ENCODE data around the gene CDS1.
"Not testable (repeated sequence)": the region's sequence is repeated elsewhere in the genome, so short reads cannot be mapped to it uniquely, and the experiment has no call there.

Gene CDS1

GRCh38 chr4:84648178-84648577 lies 65.3 kb downstream of the CDS1 start:
- H3K4me3 ChIP-seq (ENCODE audit: low read length), result peak overlapping the region; percentile 12; the same call in 1 of the 2 replicates
- no peaks in the 10 kb centered on the region for H3K27me3 ChIP-seq (ENCODE audit: insufficient read depth, low read length)
- H3K36me3 ChIP-seq (ENCODE audit: insufficient read depth, low read depth, low read length), result peaks cover 41% of the 10 kb centered on the region
- peak overlapping the region; percentile 55; the same call in 1 of the 2 replicates for H3K9ac ChIP-seq (ENCODE audit: low read depth, low read length)
- H3K4me1 ChIP-seq (ENCODE audit: insufficient read depth, low read length), result peaks cover 39% of the 10 kb centered on the region
- peak overlapping the region; percentile 20 for H3K27ac ChIP-seq (ENCODE audit: low read length)
- no peaks in the 10 kb centered on the region for H3K9me3 ChIP-seq (ENCODE audit: insufficient read depth, low read depth, low read length)

- Histone ChIP-seq H3K27ac (ENCODE audit: low read length) (no peak overlapping the region), H3K9ac (ENCODE audit: low read depth, low read length) (no peak overlapping the region), H3K36me3 (ENCODE audit: insufficient read depth, low read depth, low read length) (peaks cover 33% of the 10 kb centered on the region), H3K9me3 (ENCODE audit: insufficient read depth, low read depth, low read length) (no peaks in the 10 kb centered on the region), H3K4me1 (ENCODE audit: insufficient read depth, low read length) (peaks cover 39% of the 10 kb centered on the region), H3K27me3 (ENCODE audit: insufficient read depth, low read length) (no peaks in the 10 kb centered on the region), H3K4me3 (ENCODE audit: low read length) (no peak overlapping the region)
Measured at GRCh38 chr4:84648863-84649647, 66.1 kb downstream of the CDS1 start.

DNA sequence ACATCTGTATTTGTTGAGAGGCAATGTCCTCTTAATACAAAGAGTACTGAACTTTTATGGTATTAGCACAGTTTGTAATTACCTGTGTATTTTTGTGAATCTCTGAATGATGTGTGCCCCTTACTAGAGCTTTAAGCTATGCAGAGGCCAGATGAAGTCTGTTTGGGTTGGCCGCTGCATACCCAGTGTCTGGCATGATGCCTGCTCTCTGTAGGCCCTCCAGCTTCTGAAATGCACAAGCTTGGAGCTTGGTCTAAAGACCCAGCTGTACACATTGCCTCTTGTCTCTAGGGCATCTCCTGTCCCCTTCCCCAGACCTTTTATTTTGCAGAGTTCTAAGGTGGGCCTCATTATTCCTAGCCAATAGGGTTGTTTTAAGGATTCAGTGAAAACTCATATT lies 68.6 kb downstream of the CDS1 start:
- Histone ChIP-seq H3K36me3 (ENCODE audit: insufficient read depth, low read depth, low read length) (peaks cover 29% of the 10 kb centered on the region), H3K4me1 (ENCODE audit: insufficient read depth, low read length) (peaks cover 30% of the 10 kb centered on the region), H3K9me3 (ENCODE audit: insufficient read depth, low read depth, low read length) (peaks cover 5% of the 10 kb centered on the region; the same call in 1 of the 2 replicates), H3K4me3 (ENCODE audit: low read length) (no peak overlapping the region), H3K27me3 (ENCODE audit: insufficient read depth, low read length) (no peaks in the 10 kb centered on the region), H3K27ac (ENCODE audit: low read length) (no peak overlapping the region), H3K9ac (ENCODE audit: low read depth, low read length) (no peak overlapping the region)

DNA sequence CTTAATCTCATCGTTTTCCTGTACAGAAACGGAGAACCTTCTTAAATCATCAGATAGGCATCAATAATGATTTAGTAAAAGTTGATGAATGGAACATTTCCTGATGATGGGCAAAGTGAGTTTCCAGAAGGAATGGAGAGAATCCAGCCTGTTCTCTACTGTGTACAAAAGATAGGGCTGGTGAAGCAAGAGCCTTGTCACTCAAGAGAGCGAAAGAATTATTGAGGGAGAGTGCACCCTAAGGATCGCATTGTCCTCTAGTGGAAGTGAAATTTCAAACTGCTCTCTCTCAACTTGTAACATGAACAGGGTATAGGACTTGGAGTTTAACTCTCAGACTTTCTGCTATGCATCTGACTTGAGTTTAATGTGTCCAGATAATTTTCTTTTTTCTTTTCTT lies 69.6 kb downstream of the CDS1 start:
- Histone ChIP-seq H3K27ac (ENCODE audit: low read length) (no peak overlapping the region), H3K9me3 (ENCODE audit: insufficient read depth, low read depth, low read length) (peaks cover 9% of the 10 kb centered on the region; the same call in 1 of the 2 replicates), H3K9ac (ENCODE audit: low read depth, low read length) (no peak overlapping the region), H3K4me1 (ENCODE audit: insufficient read depth, low read length) (peaks cover 22% of the 10 kb centered on the region), H3K27me3 (ENCODE audit: insufficient read depth, low read length) (no peaks in the 10 kb centered on the region), H3K4me3 (ENCODE audit: low read length) (no peak overlapping the region), H3K36me3 (ENCODE audit: insufficient read depth, low read depth, low read length) (peaks cover 29% of the 10 kb centered on the region)

- H3K9me3 ChIP-seq (ENCODE audit: insufficient read depth, low read depth, low read length), result peaks cover 28% of the 10 kb centered on the region
- no peak overlapping the region for H3K4me3 ChIP-seq (ENCODE audit: low read length)
- no peak overlapping the region for H3K27ac ChIP-seq (ENCODE audit: low read length)
- no peak overlapping the region for H3K9ac ChIP-seq (ENCODE audit: low read depth, low read length)
- H3K27me3 ChIP-seq (ENCODE audit: insufficient read depth, low read length), result no peaks in the 10 kb centered on the region
- H3K4me1 ChIP-seq (ENCODE audit: insufficient read depth, low read length), result no peaks in the 10 kb centered on the region
- H3K36me3 ChIP-seq (ENCODE audit: insufficient read depth, low read depth, low read length), result no peaks in the 10 kb centered on the region
Measured at GRCh38 chr4:84660606-84661005, 77.7 kb downstream of the CDS1 start.

- Histone ChIP-seq H3K4me1 (ENCODE audit: insufficient read depth, low read length) (no peaks in the 10 kb centered on the region), H3K4me3 (ENCODE audit: low read length) (no peak overlapping the region), H3K27me3 (ENCODE audit: insufficient read depth, low read length) (no peaks in the 10 kb centered on the region), H3K9ac (ENCODE audit: low read depth, low read length) (no peak overlapping the region), H3K9me3 (ENCODE audit: insufficient read depth, low read depth, low read length) (peaks cover 23% of the 10 kb centered on the region), H3K27ac (ENCODE audit: low read length) (no peak overlapping the region), H3K36me3 (ENCODE audit: insufficient read depth, low read depth, low read length) (peaks cover 4% of the 10 kb centered on the region; the same call in 1 of the 2 replicates)
Measured at GRCh38 chr4:84661191-84661939, 78.4 kb downstream of the CDS1 start.

- peaks cover 24% of the 10 kb centered on the region; the same call in 1 of the 2 replicates for H3K36me3 ChIP-seq (ENCODE audit: insufficient read depth, low read depth, low read length)
- H3K4me3 ChIP-seq (ENCODE audit: low read length); H3K9ac ChIP-seq (ENCODE audit: low read depth, low read length); H3K9me3 ChIP-seq (ENCODE audit: insufficient read depth, low read depth, low read length); H3K27ac ChIP-seq (ENCODE audit: low read length); H3K27me3 ChIP-seq (ENCODE audit: insufficient read depth, low read length); H3K4me1 ChIP-seq (ENCODE audit: insufficient read depth, low read length): not testable (repeated sequence)
Measured at GRCh38 chr4:84664767-84665166, 81.8 kb downstream of the CDS1 start.

GRCh38 chr4:84666439-84666838 lies 83.5 kb downstream of the CDS1 start:
- H3K9ac ChIP-seq (ENCODE audit: low read depth, low read length), result no peak overlapping the region
- no peaks in the 10 kb centered on the region for H3K4me1 ChIP-seq (ENCODE audit: insufficient read depth, low read length)
- H3K4me3 ChIP-seq (ENCODE audit: low read length), result no peak overlapping the region
- H3K36me3 ChIP-seq (ENCODE audit: insufficient read depth, low read depth, low read length), result peaks cover 38% of the 10 kb centered on the region
- no peak overlapping the region for H3K27ac ChIP-seq (ENCODE audit: low read length)
- no peaks in the 10 kb centered on the region for H3K9me3 ChIP-seq (ENCODE audit: insufficient read depth, low read depth, low read length)
- no peaks in the 10 kb centered on the region for H3K27me3 ChIP-seq (ENCODE audit: insufficient read depth, low read length)

- Histone ChIP-seq H3K9me3 (ENCODE audit: insufficient read depth, low read depth, low read length) (no peaks in the 10 kb centered on the region), H3K4me1 (ENCODE audit: insufficient read depth, low read length) (no peaks in the 10 kb centered on the region), H3K9ac (ENCODE audit: low read depth, low read length) (no peak overlapping the region), H3K4me3 (ENCODE audit: low read length) (no peak overlapping the region), H3K36me3 (ENCODE audit: insufficient read depth, low read depth, low read length) (peaks cover 63% of the 10 kb centered on the region), H3K27ac (ENCODE audit: low read length) (no peak overlapping the region), H3K27me3 (ENCODE audit: insufficient read depth, low read length) (no peaks in the 10 kb centered on the region)
Measured at GRCh38 chr4:84669201-84669600, 86.3 kb downstream of the CDS1 start.

DNA sequence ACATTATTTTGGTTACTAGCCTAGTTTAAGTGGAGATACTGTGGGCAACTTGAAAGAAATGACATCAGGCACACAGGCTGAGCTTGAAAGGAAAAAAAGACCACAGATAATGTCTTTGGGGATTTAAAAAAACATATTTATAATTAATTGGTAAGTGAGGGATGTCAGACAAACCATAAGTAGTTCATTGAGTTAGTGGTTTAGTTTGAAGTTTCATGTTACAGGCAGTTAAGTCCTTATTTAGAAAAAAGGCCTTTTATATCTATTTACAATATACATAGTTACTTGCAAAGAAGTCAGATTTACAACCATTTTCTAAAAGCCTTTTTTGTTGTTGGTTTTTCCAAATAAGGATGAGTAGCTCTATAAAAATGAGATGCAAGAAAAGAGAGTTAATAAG lies 89.2 kb downstream of the CDS1 start:
- peaks cover 79% of the 10 kb centered on the region for H3K36me3 ChIP-seq (ENCODE audit: insufficient read depth, low read depth, low read length)
- H3K27ac ChIP-seq (ENCODE audit: low read length), result no peak overlapping the region
- no peaks in the 10 kb centered on the region for H3K9me3 ChIP-seq (ENCODE audit: insufficient read depth, low read depth, low read length)
- no peak overlapping the region for H3K9ac ChIP-seq (ENCODE audit: low read depth, low read length)
- no peaks in the 10 kb centered on the region for H3K4me1 ChIP-seq (ENCODE audit: insufficient read depth, low read length)
- H3K27me3 ChIP-seq (ENCODE audit: insufficient read depth, low read length), result no peaks in the 10 kb centered on the region
- no peak overlapping the region for H3K4me3 ChIP-seq (ENCODE audit: low read length)

DNA sequence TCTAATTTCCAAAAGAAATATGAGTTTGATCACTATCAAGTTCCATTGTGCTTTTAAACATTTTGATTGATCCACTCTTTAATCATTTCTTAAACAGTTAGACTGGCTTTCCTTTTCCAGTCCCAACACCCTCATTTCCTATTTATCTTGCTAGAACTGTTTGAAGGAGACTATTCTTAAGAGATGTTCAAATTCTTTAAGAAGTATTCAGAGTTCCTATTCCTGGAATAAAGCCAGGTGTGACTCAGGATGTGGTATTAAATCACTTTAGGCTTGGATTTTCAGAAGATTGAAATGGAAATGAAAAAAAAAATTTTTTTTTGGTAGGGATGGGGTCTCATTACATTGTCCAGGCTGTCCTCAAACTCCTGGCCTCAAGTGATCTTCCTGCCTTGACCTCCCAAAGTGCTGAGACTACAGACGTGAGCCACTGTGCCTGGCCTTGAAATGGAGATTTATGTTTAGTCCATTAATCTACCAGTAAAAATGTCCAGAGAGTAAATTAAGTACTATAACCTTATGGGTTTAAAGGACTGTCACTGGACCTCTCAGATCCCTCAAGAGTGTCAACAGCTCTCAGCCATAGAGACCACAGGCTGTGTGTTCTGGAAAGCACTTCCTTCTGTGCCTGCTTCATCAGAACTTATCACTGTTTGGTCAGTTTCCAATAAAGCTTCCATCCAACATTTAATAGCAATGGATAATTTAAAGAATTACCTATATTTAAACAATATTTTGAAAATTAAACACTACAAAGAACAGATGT lies 90.7 kb downstream of the CDS1 start:
- H3K4me3 ChIP-seq (ENCODE audit: low read length), result no peak overlapping the region
- H3K4me1 ChIP-seq (ENCODE audit: insufficient read depth, low read length), result no peaks in the 10 kb centered on the region
- H3K36me3 ChIP-seq (ENCODE audit: insufficient read depth, low read depth, low read length), result peaks cover 83% of the 10 kb centered on the region
- H3K27ac ChIP-seq (ENCODE audit: low read length), result no peak overlapping the region
- no peaks in the 10 kb centered on the region for H3K27me3 ChIP-seq (ENCODE audit: insufficient read depth, low read length)
- no peaks in the 10 kb centered on the region for H3K9me3 ChIP-seq (ENCODE audit: insufficient read depth, low read depth, low read length)
- no peak overlapping the region for H3K9ac ChIP-seq (ENCODE audit: low read depth, low read length)
